H9 (cell line): ENCODE measurements around the gene CORIN. TPM values are rescaled to one million over a fixed set of nuclear protein-coding genes. Genes with fewer than 3 reads are reported as not detected.

Experiments
- DNase-seq: peaks from one replicate; pipeline ENCODE4 v3.0.0-alpha.2; 2017
- H2AFZ ChIP-seq: one replicate; pipeline ENCODE4 v1.6.1; 2013; ENCODE audit warnings: mild to moderate bottlenecking, low read length, control low read depth, moderate library complexity
- H2AK5ac ChIP-seq: 2 replicates; pipeline ENCODE4 v1.6.1; 2013; ENCODE audit warnings: low read length, control low read depth, mixed read lengths; ENCODE audit not compliant: insufficient read length
- H2BK120ac ChIP-seq: one replicate; pipeline ENCODE4 v1.6.1; 2013; ENCODE audit warnings: low read depth, mild to moderate bottlenecking, low read length, control low read depth, inconsistent platforms; ENCODE audit not compliant: poor library complexity, severe bottlenecking
- H2BK12ac ChIP-seq: 2 replicates; pipeline ENCODE4 v1.6.1; 2013; ENCODE audit warnings: low read length, control low read depth, mixed read lengths, low read depth; ENCODE audit not compliant: insufficient read length
- H2BK15ac ChIP-seq: 2 replicates; pipeline ENCODE4 v1.6.1; 2013; ENCODE audit warnings: low read depth, low read length, control low read depth
- H2BK20ac ChIP-seq: one replicate; pipeline ENCODE4 v1.6.1; 2013; ENCODE audit warnings: low read depth, mild to moderate bottlenecking, low read length, control low read depth, inconsistent platforms; ENCODE audit not compliant: poor library complexity, severe bottlenecking
- H2BK5ac ChIP-seq: 2 replicates; pipeline ENCODE4 v1.6.1; 2013; ENCODE audit warnings: low read length, control low read depth, mixed read lengths; ENCODE audit not compliant: insufficient read length
- H3K14ac ChIP-seq: 2 replicates; pipeline ENCODE4 v1.6.1; 2013; ENCODE audit warnings: low read length, control low read depth; ENCODE audit not compliant: insufficient read depth
- H3K18ac ChIP-seq: 2 replicates; pipeline ENCODE4 v1.6.1; 2013; ENCODE audit warnings: low read depth, mild to moderate bottlenecking, mixed read lengths, low read length, control low read depth; ENCODE audit not compliant: insufficient read length
- H3K23ac ChIP-seq: 2 replicates; pipeline ENCODE4 v1.6.1; 2013; ENCODE audit warnings: low read length, control low read depth, mixed read lengths, low read depth; ENCODE audit not compliant: insufficient read length
- H3K23me2 ChIP-seq: 2 replicates; pipeline ENCODE4 v1.6.1; 2013; ENCODE audit warnings: low read depth, mild to moderate bottlenecking, mixed read lengths, low read length, control low read depth; ENCODE audit not compliant: insufficient read length, poor library complexity, severe bottlenecking
- H3K27ac ChIP-seq: 2 replicates; pipeline ENCODE4 v1.5.1; 2013; ENCODE audit warnings: low read length, control low read depth, mixed read lengths, low read depth; ENCODE audit not compliant: insufficient read length
- H3K27me3 ChIP-seq: 2 replicates; pipeline ENCODE4 v1.6.1; 2013; ENCODE audit warnings: low read length, control low read depth, inconsistent platforms; ENCODE audit not compliant: insufficient read depth
- H3K4ac ChIP-seq: 2 replicates; pipeline ENCODE4 v1.6.1; 2013; ENCODE audit warnings: low read depth, mild to moderate bottlenecking, control low read depth, inconsistent platforms, low read length, moderate library complexity
- H3K4me1 ChIP-seq: 2 replicates; pipeline ENCODE4 v1.6.1; 2013; ENCODE audit warnings: low read length, control low read depth, inconsistent platforms; ENCODE audit not compliant: insufficient read depth
- H3K4me2 ChIP-seq: 2 replicates; pipeline ENCODE4 v1.6.1; 2013; ENCODE audit warnings: low read length, control low read depth, mixed read lengths; ENCODE audit not compliant: insufficient read length, insufficient read depth
- H3K56ac ChIP-seq: 2 replicates; pipeline ENCODE4 v1.6.1; 2013; ENCODE audit warnings: low read depth, mild to moderate bottlenecking, mixed read lengths, low read length, control low read depth; ENCODE audit not compliant: insufficient read length
- H3K79me1 ChIP-seq: 2 replicates; pipeline ENCODE4 v1.6.1; 2013; ENCODE audit warnings: low read depth, mild to moderate bottlenecking, moderate library complexity, low read length, control low read depth, inconsistent platforms; ENCODE audit not compliant: insufficient read depth, poor library complexity, severe bottlenecking
- H3K79me2 ChIP-seq: 2 replicates; pipeline ENCODE4 v1.6.1; 2013; ENCODE audit warnings: low read length, control low read depth, inconsistent platforms; ENCODE audit not compliant: insufficient read depth
- H3K9ac ChIP-seq: 2 replicates; pipeline ENCODE4 v1.6.1; 2013; ENCODE audit warnings: low read length, control low read depth, mixed read lengths; ENCODE audit not compliant: insufficient read length; ENCODE audit errors: extremely low read depth
- H3K9me3 ChIP-seq: one replicate; pipeline ENCODE4 v1.6.1; 2013; ENCODE audit warnings: low read depth, low read length, inconsistent platforms; ENCODE audit not compliant: control insufficient read depth
- H3T11ph ChIP-seq: one replicate; pipeline ENCODE4 v1.6.1; 2013; ENCODE audit warnings: mild to moderate bottlenecking, low read length, control low read depth, inconsistent platforms
- H4K20me1 ChIP-seq: one replicate; pipeline ENCODE4 v1.6.1; 2013; ENCODE audit not compliant: control insufficient read depth, insufficient read length, insufficient read depth
- H4K5ac ChIP-seq: 2 replicates; pipeline ENCODE4 v1.6.1; 2013; ENCODE audit warnings: low read depth, mild to moderate bottlenecking, mixed read lengths, low read length, control low read depth; ENCODE audit not compliant: insufficient read length
- H4K8ac ChIP-seq: replicated peaks from 2 replicates; pipeline ENCODE4 v1.6.1; 2013; ENCODE audit warnings: low read length, control low read depth, mixed read lengths, low read depth; ENCODE audit not compliant: insufficient read length
- H4K91ac ChIP-seq: 2 replicates; pipeline ENCODE4 v1.6.1; 2013; ENCODE audit warnings: low read depth, mild to moderate bottlenecking, moderate library complexity, mixed read lengths, low read length, control low read depth; ENCODE audit not compliant: insufficient read length
- H3K27ac Mint-ChIP-seq, 3 experiments: 2 replicates in 2 of 3; 3 replicates in 1 of 3; pipeline ENCODE4 v1.8.0; 2020 to 2021; ENCODE audit warnings: mixed read lengths in 3 of 3, mild to moderate bottlenecking in 1 of 3, moderate library complexity in 1 of 3
- H3K27me3 Mint-ChIP-seq: 2 replicates; pipeline ENCODE4 v1.8.0; 2021; ENCODE audit warnings: low read depth, mild to moderate bottlenecking, moderate library complexity, mixed read lengths
- H3K36me3 Mint-ChIP-seq, 3 experiments: 2 replicates in 2 of 3; 3 replicates in 1 of 3; pipeline ENCODE4 v1.8.0; 2020 to 2021; ENCODE audit warnings: low read depth in 3 of 3, mixed read lengths in 3 of 3; ENCODE audit not compliant: insufficient read depth in 1 of 3
- H3K4me1 Mint-ChIP-seq, 2 experiments: 2 replicates each; pipeline ENCODE4 v1.8.0; 2020; ENCODE audit warnings: mixed read lengths in 2 of 2
- H3K4me3 Mint-ChIP-seq, 2 experiments: 2 replicates in 1 of 2; 3 replicates in 1 of 2; pipeline ENCODE4 v1.8.0; 2020 to 2021; ENCODE audit warnings: mild to moderate bottlenecking in 2 of 2, mixed read lengths in 2 of 2, moderate library complexity in 1 of 2
- H3K9me3 Mint-ChIP-seq, 2 experiments: 2 replicates in 1 of 2; 3 replicates in 1 of 2; pipeline ENCODE4 v1.8.0; 2020; ENCODE audit warnings: mild to moderate bottlenecking in 2 of 2, mixed read lengths in 2 of 2, moderate library complexity in 1 of 2
- WGBS: extraction: QIAGEN DNeasy Blood & Tissue Kit; methylation state at CpG from one replicate; pipeline ENCODE4 v1.1.7; 2013; ENCODE audit warnings: missing lambda C conversion rate, low lambda C conversion rate, mixed read lengths; ENCODE audit not compliant: insufficient read length; ENCODE audit errors: extremely low coverage; 5-methylcytosine and 5-hydroxymethylcytosine counted together
- total RNA-seq: library from RNA; stranded (reverse); gene quantifications from 2 replicates; pipeline ENCODE4 v1.2.1, GENCODE V29; 2021
- TF ChIP-seq, protein P1 (sequence below): fragments of 200-600 bp; sonication (generic); conservative IDR thresholded peaks from 3 replicates; pipeline ENCODE4 v1.8.0; 2021; ENCODE audit warnings: antibody characterized with exemption, mild to moderate bottlenecking

The CORIN gene
- total RNA-seq, 1 experiment from 2014 or later: 0.39 TPM

DNA sequence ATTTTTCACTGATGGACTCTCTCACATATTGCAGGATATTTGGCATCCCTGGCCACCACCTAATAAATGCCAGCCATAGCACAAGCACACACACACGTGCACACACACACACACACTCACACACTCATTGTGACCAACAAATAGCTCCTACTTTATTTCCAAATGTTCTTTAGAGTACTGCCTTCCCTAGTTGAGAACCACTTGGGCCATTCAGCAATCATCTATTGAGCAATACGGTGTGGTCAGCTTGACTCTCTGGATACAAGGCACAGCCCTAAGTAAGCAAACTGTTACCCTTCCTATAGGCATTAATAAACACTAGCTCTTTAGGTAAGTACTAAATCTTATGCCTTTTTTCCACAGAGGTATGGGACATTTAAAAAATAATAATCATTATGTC lies 21.1 kb downstream of the CORIN start:
- Histone ChIP-seq H3K9ac (no peak overlapping the region), H4K8ac (no peak overlapping the region), H2BK120ac (no peak overlapping the region), H3K18ac (no peak overlapping the region), H2BK5ac (no peak overlapping the region), H4K5ac (no peak overlapping the region), H2AK5ac (no peak overlapping the region), H3K4me2 (no peak overlapping the region), H2BK20ac (no peak overlapping the region), H3K4ac (no peak overlapping the region), H3K4me1 (no peaks in the 10 kb centered on the region), H3K27ac (no peak overlapping the region), H2AFZ (no peak overlapping the region), H2BK12ac (no peak overlapping the region), H4K91ac (no peak overlapping the region), H4K20me1 (no peaks in the 10 kb centered on the region), H3K27me3 (no peaks in the 10 kb centered on the region), H3T11ph (no peak overlapping the region), H3K23ac (no peak overlapping the region), H3K56ac (no peak overlapping the region), H3K9me3 (no peaks in the 10 kb centered on the region), H3K14ac (no peak overlapping the region), H3K79me1 (no peaks in the 10 kb centered on the region), H3K23me2 (no peaks in the 10 kb centered on the region), H2BK15ac (no peak overlapping the region), H3K79me2 (no peaks in the 10 kb centered on the region)
- no peaks in the 10 kb centered on the region for H3K4me1 Mint-ChIP-seq
- WGBS: no CpG with 5 or more reads among the region's 2 CpGs
- H3K27me3 Mint-ChIP-seq: no peaks in the 10 kb centered on the region
- H3K36me3 Mint-ChIP-seq: no peaks in the 10 kb centered on the region
- no peak overlapping the region for H3K4me3 Mint-ChIP-seq
- no peaks in the 10 kb centered on the region for H3K9me3 Mint-ChIP-seq
- DNase-seq: no peak
- TF ChIP-seq, protein P1, sequence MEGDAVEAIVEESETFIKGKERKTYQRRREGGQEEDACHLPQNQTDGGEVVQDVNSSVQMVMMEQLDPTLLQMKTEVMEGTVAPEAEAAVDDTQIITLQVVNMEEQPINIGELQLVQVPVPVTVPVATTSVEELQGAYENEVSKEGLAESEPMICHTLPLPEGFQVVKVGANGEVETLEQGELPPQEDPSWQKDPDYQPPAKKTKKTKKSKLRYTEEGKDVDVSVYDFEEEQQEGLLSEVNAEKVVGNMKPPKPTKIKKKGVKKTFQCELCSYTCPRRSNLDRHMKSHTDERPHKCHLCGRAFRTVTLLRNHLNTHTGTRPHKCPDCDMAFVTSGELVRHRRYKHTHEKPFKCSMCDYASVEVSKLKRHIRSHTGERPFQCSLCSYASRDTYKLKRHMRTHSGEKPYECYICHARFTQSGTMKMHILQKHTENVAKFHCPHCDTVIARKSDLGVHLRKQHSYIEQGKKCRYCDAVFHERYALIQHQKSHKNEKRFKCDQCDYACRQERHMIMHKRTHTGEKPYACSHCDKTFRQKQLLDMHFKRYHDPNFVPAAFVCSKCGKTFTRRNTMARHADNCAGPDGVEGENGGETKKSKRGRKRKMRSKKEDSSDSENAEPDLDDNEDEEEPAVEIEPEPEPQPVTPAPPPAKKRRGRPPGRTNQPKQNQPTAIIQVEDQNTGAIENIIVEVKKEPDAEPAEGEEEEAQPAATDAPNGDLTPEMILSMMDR: no peak
- no peak overlapping the region for H3K27ac Mint-ChIP-seq
